VCaP (cell line): ENCODE results near the gene SCYL2.
"Not testable (repeated sequence)": the region's sequence is repeated elsewhere in the genome, so short reads cannot be mapped to it uniquely, and the experiment has no call there.

Experiments used
- H3K27ac ChIP-seq: fragments of 450-650 bp; 2 replicates; pipeline ENCODE4 v1.5.1; 2017
- TF ChIP-seq, protein P1 (sequence below): fragments of 450-650 bp; conservative IDR thresholded peaks from 2 replicates; pipeline ENCODE4 v1.5.1; 2017; ENCODE audit warnings: mild to moderate bottlenecking, moderate library complexity

Gene SCYL2, protein sequence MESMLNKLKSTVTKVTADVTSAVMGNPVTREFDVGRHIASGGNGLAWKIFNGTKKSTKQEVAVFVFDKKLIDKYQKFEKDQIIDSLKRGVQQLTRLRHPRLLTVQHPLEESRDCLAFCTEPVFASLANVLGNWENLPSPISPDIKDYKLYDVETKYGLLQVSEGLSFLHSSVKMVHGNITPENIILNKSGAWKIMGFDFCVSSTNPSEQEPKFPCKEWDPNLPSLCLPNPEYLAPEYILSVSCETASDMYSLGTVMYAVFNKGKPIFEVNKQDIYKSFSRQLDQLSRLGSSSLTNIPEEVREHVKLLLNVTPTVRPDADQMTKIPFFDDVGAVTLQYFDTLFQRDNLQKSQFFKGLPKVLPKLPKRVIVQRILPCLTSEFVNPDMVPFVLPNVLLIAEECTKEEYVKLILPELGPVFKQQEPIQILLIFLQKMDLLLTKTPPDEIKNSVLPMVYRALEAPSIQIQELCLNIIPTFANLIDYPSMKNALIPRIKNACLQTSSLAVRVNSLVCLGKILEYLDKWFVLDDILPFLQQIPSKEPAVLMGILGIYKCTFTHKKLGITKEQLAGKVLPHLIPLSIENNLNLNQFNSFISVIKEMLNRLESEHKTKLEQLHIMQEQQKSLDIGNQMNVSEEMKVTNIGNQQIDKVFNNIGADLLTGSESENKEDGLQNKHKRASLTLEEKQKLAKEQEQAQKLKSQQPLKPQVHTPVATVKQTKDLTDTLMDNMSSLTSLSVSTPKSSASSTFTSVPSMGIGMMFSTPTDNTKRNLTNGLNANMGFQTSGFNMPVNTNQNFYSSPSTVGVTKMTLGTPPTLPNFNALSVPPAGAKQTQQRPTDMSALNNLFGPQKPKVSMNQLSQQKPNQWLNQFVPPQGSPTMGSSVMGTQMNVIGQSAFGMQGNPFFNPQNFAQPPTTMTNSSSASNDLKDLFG

DNA sequence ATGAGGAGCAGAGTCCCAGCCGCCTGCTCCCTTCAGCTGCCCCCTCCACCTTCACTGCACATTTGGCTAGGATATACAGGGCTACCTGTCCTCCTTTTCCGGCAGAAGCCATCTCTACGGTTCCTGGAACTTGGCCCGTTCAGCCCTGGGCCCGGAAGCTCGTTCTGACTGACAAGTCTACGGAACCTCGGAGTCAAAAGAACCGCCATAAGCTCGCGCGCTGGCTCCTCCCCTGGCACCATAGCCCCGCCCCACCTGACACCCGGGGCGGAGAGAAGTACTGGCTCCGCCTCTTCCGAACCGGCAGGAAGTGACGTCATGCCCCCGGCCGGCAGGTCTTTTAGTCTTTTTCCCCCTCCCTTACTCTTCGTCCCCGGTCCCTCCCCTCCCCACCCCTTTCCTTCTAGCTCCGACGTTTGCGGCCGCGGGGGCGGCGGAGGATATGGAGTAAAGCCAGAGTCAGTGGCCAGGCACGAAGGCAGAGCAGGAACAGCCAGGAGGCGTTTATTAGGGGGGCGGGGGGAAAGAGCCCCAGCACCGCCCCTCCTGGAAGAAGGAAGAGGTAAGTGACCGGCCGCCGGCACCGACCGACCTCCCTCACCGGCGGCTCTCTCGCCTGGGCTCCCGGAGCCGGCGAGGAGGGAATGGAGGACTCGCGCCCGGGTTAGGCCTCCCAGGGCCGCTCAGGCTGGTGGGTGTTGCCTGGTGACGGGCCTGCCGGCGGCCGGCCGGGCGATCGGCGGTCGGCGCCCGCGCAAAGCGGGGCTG, at the start of gene SCYL2, which contains the start of gene DEPDC4:
TSS of gene SCYL2 (plus strand) at position 343 of the 768 bp plus-strand sequence. CDS start 15,794 bp downstream, outside the sequence.
TSS of gene DEPDC4 (minus strand) at position 245 of the 768 bp plus-strand sequence. CDS start at position 242, 3 bp downstream.
- TF ChIP-seq, protein P1, sequence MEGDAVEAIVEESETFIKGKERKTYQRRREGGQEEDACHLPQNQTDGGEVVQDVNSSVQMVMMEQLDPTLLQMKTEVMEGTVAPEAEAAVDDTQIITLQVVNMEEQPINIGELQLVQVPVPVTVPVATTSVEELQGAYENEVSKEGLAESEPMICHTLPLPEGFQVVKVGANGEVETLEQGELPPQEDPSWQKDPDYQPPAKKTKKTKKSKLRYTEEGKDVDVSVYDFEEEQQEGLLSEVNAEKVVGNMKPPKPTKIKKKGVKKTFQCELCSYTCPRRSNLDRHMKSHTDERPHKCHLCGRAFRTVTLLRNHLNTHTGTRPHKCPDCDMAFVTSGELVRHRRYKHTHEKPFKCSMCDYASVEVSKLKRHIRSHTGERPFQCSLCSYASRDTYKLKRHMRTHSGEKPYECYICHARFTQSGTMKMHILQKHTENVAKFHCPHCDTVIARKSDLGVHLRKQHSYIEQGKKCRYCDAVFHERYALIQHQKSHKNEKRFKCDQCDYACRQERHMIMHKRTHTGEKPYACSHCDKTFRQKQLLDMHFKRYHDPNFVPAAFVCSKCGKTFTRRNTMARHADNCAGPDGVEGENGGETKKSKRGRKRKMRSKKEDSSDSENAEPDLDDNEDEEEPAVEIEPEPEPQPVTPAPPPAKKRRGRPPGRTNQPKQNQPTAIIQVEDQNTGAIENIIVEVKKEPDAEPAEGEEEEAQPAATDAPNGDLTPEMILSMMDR: no peak
- peak within 1 kb of the TSS; percentile 95 for H3K27ac ChIP-seq

DNA sequence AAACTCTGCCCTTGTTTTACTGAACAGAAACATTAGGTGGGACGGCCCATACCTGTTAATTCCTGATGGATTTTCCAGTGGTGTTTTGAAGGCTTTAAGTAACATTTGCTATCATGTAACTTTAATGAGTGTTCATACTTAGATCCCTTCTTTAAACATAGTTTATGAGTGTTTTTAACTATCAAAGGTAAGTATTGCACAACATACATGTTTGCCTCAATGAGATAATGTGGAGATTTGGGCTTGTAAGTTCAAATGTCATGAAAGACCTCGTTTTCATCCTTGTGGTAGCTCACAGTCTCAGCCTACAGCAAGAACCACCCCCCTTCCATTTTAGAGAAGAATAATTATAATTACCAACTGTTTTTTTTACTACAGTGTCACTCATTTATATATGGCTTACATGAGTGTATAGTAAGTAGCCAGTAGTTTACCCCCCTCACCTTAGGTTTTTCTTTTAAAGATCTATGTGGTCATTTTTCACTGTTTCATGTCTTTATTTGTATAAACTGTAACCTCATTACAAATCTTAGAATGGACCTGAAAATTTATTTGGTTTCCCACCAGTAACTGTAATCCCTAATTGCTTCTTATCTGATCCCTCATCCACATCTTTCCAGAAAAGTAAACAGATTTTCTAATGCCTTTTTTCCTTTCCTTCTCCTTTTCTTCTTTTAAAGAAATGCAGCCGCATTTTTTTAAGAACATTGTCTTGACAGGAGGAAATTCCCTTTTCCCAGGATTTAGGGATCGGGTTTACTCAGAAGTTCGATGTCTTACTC, 47.5 kb upstream of the SCYL2 start:
- TF ChIP-seq, protein P1: no peak
- no peak overlapping the region for H3K27ac ChIP-seq

DNA sequence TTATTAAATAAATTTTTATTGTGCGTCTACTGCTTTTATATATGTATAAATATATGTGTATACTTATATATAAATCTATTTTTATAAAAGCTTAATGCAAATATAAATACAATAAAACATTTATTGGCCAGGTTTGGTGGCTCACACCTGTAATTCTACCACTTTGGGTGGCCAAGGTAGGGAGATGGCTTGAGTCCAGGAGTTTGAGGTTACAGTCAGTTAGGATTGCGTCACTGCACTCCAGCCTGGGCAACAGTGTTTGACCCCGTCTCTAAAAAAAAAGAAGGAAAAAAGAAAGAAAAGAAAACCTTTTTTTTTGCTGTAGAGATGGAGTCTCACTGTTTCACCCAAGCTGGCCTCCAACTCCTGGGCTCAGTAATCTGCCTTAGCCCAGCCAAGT, 45.5 kb upstream of the SCYL2 start:
- no peak overlapping the region for H3K27ac ChIP-seq
- TF ChIP-seq, protein P1: no peak

DNA sequence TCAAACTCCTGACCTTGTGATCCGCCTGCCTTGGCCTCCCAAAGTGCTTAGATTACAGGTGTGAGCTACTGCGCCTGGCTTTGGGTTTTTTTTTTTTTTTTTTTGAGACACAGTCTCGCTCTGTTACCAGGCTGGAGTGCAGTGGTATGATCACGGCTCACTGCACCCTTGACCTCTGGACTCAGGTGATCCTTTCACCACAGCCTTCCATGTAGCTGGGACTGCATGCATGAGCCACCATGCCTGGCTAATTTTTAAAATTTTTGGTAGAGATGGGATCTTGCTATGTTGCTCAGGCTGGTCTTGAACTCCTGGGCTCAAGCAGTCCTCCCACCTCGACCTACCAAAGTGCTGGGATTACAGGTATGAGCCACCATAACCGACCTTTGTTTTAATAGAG, 44.8 kb upstream of the SCYL2 start:
- H3K27ac ChIP-seq: not testable (repeated sequence)

DNA sequence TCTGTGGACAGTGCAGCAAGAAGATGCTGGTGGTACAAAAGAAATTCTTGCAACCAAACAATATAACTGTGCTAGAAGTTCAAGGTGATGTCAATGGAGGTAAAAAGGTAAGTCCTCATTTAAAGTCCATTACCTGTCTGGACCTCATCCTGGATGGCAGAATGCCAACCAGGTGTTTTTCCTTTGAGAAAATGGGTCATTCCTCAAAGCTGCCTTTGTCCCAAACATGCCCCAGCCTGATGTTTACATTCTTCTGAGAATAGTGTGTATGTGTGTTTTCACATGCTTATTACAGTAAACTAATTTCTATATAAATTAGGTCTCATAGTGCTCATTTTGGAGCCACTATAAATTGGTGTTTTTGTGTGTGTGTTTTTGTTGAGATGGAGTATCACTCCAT, 41.5 kb upstream of the SCYL2 start:
- TF ChIP-seq, protein P1: no peak
- no peak overlapping the region for H3K27ac ChIP-seq

DNA sequence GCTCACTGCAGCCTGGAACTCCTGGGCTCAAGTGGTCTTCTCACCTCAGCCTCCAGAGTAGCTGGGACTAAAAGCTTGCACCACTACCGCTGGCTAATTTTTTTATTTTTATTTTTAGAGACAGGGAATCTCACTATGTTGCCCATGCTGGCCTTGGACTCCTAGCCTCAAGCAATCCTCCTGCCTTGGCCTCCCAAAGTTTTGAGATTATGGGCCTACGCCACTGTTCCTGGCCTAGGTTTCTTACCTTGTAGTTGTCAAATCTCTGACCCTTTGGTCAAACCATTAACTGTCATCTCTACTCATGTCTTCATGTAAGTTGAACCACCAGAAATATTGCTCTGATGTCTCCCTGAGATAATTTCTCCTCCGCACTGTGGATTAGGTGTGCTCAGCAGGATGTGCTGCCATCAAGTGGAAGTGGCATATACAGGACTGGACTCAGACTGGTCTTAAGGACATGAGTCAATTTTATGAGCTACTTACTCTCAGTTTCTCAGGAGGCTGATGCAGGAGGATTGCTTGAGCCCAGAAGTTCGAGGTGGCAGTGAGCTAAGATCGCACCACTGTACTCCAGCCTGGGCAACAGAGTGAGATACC, 37.8 kb upstream of the SCYL2 start:
- peak overlapping the region; percentile 54 for H3K27ac ChIP-seq
- TF ChIP-seq, protein P1: peak; percentile 79

DNA sequence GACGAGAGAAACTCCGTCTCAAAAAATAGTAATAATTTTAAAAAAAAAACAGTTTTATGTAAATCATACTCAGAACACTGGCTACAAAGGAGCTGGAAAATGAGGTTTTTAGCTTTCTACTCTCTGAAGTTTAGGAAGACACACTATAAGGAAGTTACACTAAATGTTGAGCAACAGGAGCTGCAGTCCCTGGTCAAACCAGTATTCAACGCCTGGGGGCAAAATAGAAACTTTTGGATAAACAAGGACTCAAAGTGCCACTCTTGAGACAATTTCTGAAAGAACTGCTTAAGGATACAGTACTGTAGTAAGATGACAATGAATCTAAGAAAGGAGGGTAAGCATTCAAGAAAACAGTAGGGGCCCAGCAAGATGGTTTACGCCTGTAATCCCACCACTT, 37.1 kb upstream of the SCYL2 start:
- H3K27ac ChIP-seq: peak overlapping the region; percentile 54
- TF ChIP-seq, protein P1: no peak

DNA sequence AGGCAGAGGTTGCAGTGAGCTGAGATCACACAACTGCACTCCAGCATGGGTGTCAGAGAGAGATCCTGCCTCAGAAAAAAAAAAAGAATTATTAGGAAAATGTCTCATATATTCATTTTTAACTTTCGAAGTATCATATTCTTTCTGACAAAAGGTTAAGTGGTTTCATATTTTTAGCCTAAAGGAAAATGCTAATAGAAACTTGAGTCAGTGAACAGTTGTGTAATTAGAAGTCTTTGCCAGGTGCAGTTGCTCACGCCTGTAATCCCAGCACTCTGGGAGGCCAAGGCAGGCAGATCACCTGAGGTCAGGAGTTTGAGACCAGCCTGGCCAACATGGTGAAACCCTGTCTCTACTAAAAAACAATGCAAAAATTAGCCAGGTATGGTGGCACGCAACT, 35.1 kb upstream of the SCYL2 start:
- not testable (repeated sequence) for H3K27ac ChIP-seq
